ENCODE data around the gene ACSS2. TPM values are rescaled to one million over a fixed set of nuclear protein-coding genes. Genes with fewer than 3 reads are reported as not detected.
"Not testable (repeated sequence)": the region's sequence is repeated elsewhere in the genome, so short reads cannot be mapped to it uniquely, and the experiment has no call there.

The ACSS2 gene
- polyA plus RNA-seq, 3 donors = 22.9 to 150 (median 94.7) TPM

- 1% methylated on average over 33 to 52 of the region's 52 CpGs for WGBS, 3 donors
- no peak within 1 kb of the TSS for H3K27ac ChIP-seq (ENCODE audit: low read depth, low read length)
Measured at GRCh38 chr20:34872622-34873224, 3.7 kb upstream of the ACSS2 start, which contains the start of gene GGT7. TSS of gene GGT7 (minus strand) at chr20:34872856. CDS start at chr20:34872815, 41 bp downstream.

GRCh38 chr20:34873583-34874093 lies 2.8 kb upstream of the ACSS2 start:
- H3K27ac ChIP-seq (ENCODE audit: low read depth, low read length) = no peak overlapping the region
- 50 to 51% (median 51%) methylated on average over 3 of the region's 3 CpGs for WGBS, 3 donors

GRCh38 chr20:34874094-34874654 lies 2.2 kb upstream of the ACSS2 start:
- WGBS, 3 donors = 24 to 27% (median 26%) methylated on average over 2 of the region's 2 CpGs
- H3K27ac ChIP-seq (ENCODE audit: low read depth, low read length) = no peak overlapping the region

- no peak overlapping the region for H3K27ac ChIP-seq (ENCODE audit: low read depth, low read length)
- 3 to 4% (median 4%) methylated on average over 20 of the region's 20 CpGs for WGBS, 3 donors
Measured at GRCh38 chr20:34875642-34876405, 588 bp upstream of the ACSS2 start.

GRCh38 chr20:34880215-34880850 lies 3.9 kb downstream of the ACSS2 start:
- WGBS, 3 donors = 75 to 88% (median 83%) methylated on average over 6 of the region's 6 CpGs
- no peak overlapping the region for H3K27ac ChIP-seq (ENCODE audit: low read depth, low read length)

- WGBS, 3 donors = 81 to 88% (median 85%) methylated on average over 7 of the region's 7 CpGs
- not testable (repeated sequence) for H3K27ac ChIP-seq (ENCODE audit: low read depth, low read length)
Measured at GRCh38 chr20:34880971-34881370, 4.6 kb downstream of the ACSS2 start.

- H3K27ac ChIP-seq (ENCODE audit: low read depth, low read length) = no peak overlapping the region
- WGBS, 3 donors = 50 to 70% (median 50%) methylated on average over 2 of the region's 2 CpGs
Measured at GRCh38 chr20:34881689-34882088, 5.3 kb downstream of the ACSS2 start.

GRCh38 chr20:34883087-34883688 lies 6.8 kb downstream of the ACSS2 start:
- no peak overlapping the region for H3K27ac ChIP-seq (ENCODE audit: low read depth, low read length)

GRCh38 chr20:34883809-34884208 lies 7.4 kb downstream of the ACSS2 start:
- WGBS, 3 donors = 86 to 94% (median 91%) methylated on average over 4 of the region's 4 CpGs
- H3K27ac ChIP-seq (ENCODE audit: low read depth, low read length) = no peak overlapping the region

- WGBS, 3 donors = 76 to 88% (median 81%) methylated on average over 1 of the region's 1 CpG
- no peak overlapping the region for H3K27ac ChIP-seq (ENCODE audit: low read depth, low read length)
Measured at GRCh38 chr20:34884260-34884659, 7.8 kb downstream of the ACSS2 start.

- H3K27ac ChIP-seq (ENCODE audit: low read depth, low read length) = no peak overlapping the region
- 38 to 93% (median 91%) methylated on average over 3 of the region's 3 CpGs for WGBS, 3 donors
Measured at GRCh38 chr20:34886122-34886521, 9.7 kb downstream of the ACSS2 start.

GRCh38 chr20:34887023-34887422 lies 10.6 kb downstream of the ACSS2 start:
- no peak overlapping the region for H3K27ac ChIP-seq (ENCODE audit: low read depth, low read length)
- WGBS, 3 donors = 41 to 63% (median 46%) methylated on average over 3 of the region's 3 CpGs

GRCh38 chr20:34888468-34888867 lies 12.1 kb downstream of the ACSS2 start:
- H3K27ac ChIP-seq (ENCODE audit: low read depth, low read length) = no peak overlapping the region
- 60 to 69% (median 66%) methylated on average over 1 of the region's 1 CpG for WGBS, 3 donors

- WGBS, 3 donors = 58 to 72% (median 64%) methylated on average over 2 of the region's 2 CpGs
- H3K27ac ChIP-seq (ENCODE audit: low read depth, low read length) = no peak overlapping the region
Measured at GRCh38 chr20:34891166-34892062, 15.0 kb downstream of the ACSS2 start.

GRCh38 chr20:34892671-34893070 lies 16.3 kb downstream of the ACSS2 start:
- no peak overlapping the region for H3K27ac ChIP-seq (ENCODE audit: low read depth, low read length)
- WGBS, 3 donors = 91 to 92% (median 91%) methylated on average over 2 of the region's 2 CpGs

GRCh38 chr20:34894723-34895122 lies 18.3 kb downstream of the ACSS2 start:
- WGBS, 3 donors = 11 to 50% (median 32%) methylated on average over 1 of the region's 1 CpG
- no peak overlapping the region for H3K27ac ChIP-seq (ENCODE audit: low read depth, low read length)

GRCh38 chr20:34895465-34895864 lies 19.1 kb downstream of the ACSS2 start:
- 69 to 82% (median 80%) methylated on average over 3 of the region's 3 CpGs for WGBS, 3 donors
- H3K27ac ChIP-seq (ENCODE audit: low read depth, low read length) = no peak overlapping the region
